ENCODE results near the gene BNIP2.

GRCh38 chr15:59701880-59702279 lies 12.8 kb upstream of the BNIP2 start:
- TF ChIP-seq CTCF (IDR thresholded peaks at IDR 0.05; ENCODE audit: low read depth, low read length, missing input control) = no peak
- TF ChIP-seq FOXA1 (IDR thresholded peaks at IDR 0.05) = no peak

Data from liver (tissue), 2 donors.